Heart right ventricle (tissue), 16 donors: ENCODE data around the gene IFFO2. TPM values are rescaled to one million over a fixed set of nuclear protein-coding genes. Genes with fewer than 3 reads are reported as not detected.

Experiments used
- ATAC-seq, 8 donors: fragments of 200-7000 bp; cut with Tn5 transposase; one replicate each; pipeline ENCODE4 v1.9.1; 2020; ENCODE audit warnings: mild to moderate bottlenecking in 8 of 8, moderate library complexity in 8 of 8, moderate number of reproducible peaks in 1 of 8
- DNase-seq, 2 donors: peaks; one replicate each; pipeline ENCODE4 v3.0.0-alpha.2; 2020
- H3K27ac ChIP-seq, 10 donors: fragments of 200-600 bp; sonication (generic) in 2 of 10; one replicate each; pipeline versions ENCODE4 v1.5.0 to v1.8.0; 2020 to 2022; ENCODE audit warnings: mild to moderate bottlenecking in 3 of 10
- H3K27me3 ChIP-seq, 7 donors: fragments of 200-600 bp; one replicate each; pipeline ENCODE4 v1.8.0; 2021 to 2022; ENCODE audit warnings: mild to moderate bottlenecking in 2 of 7
- H3K36me3 ChIP-seq, 9 donors: fragments of 200-600 bp; sonication (generic) in 1 of 9; one replicate each; pipeline versions ENCODE4 v1.5.0 to v1.8.0; 2020 to 2022; ENCODE audit warnings: mild to moderate bottlenecking in 2 of 9
- H3K4me1 ChIP-seq, 9 donors: fragments of 200-600 bp; sonication (generic) in 1 of 9; one replicate each; pipeline versions ENCODE4 v1.5.0 to v1.8.0; 2020 to 2022; ENCODE audit warnings: mild to moderate bottlenecking in 4 of 9
- H3K4me3 ChIP-seq, 10 donors: fragments of 200-600 bp; sonication (generic) in 2 of 10; one replicate each; pipeline versions ENCODE4 v1.5.0 to v1.8.0; 2020 to 2022; ENCODE audit warnings: mild to moderate bottlenecking in 7 of 10, moderate library complexity in 2 of 10
- H3K9me3 ChIP-seq, 11 donors: fragments of 200-600 bp in 10 of 11; sonication (generic) in 2 of 11; one replicate each; pipeline versions ENCODE4 v1.5.0 to v1.8.0; 2013 to 2022; ENCODE audit warnings: mild to moderate bottlenecking in 2 of 11, control low read depth in 1 of 11, moderate library complexity in 1 of 11
- CTCF ChIP-seq, 9 donors: fragments of 200-600 bp; sonication (generic) in 2 of 9; IDR thresholded peaks; one replicate each; pipeline versions ENCODE4 v1.5.0 to v1.8.0; 2021 to 2022; ENCODE audit warnings: antibody characterized with exemption in 9 of 9, mild to moderate bottlenecking in 5 of 9, moderate library complexity in 1 of 9
- WGBS, 2 donors: extraction: QIAGEN DNeasy Blood & Tissue Kit; methylation state at CpG; one replicate each; pipeline ENCODE4 v1.1.7; 2013; ENCODE audit warnings: inconsistent platforms in 1 of 2; 5-methylcytosine and 5-hydroxymethylcytosine counted together
- intact Hi-C, 10 donors: fragments of 100-400 bp; cut with DNase I; formaldehyde crosslinking; loops; one replicate each; pipeline versions ENCODE4 v1.11.1 to v1.14.2; 2022
- polyA plus RNA-seq, 2 donors: library from polyadenylated mRNA; stranded (reverse); fragments of 200-250 nt; gene quantifications; one replicate each; pipeline ENCODE4 v1.2.3, GENCODE V29; 2013
- total RNA-seq, 10 donors: library from RNA; stranded (reverse); fragmentation: NEBNext Ultra II Directional in 3 of 10; extraction: Animal tissue kit (Norgen Biotek cat#: 25700) in 3 of 10; gene quantifications; one replicate each; pipeline versions ENCODE4 v1.2.1 to v1.2.4, GENCODE V29; 2021 to 2023
- donor health status: Arrhythmogenic right ventricular cardiomyopathy.
- donor health status: ischemic (EF 13 %, LVEDD 7.1; RV severe dilation, severe dysfunction).
- donor health status: healthy with polysubstance abuse.
- donor health status: DM: no; HTN: yes; CAD: no.
- donor health status: DM: no; HTN: no; CAD: no.
- donor health status: ischemic (EF 25% LVEDD 6.9; RV normal size, moderate dysfunction).
- donor health status: ischemic (EF 25% LVEDD 5.7; RV mildly dilated, moderate dysfunction).
- donor health status: healthy.
- donor health status: DM: yes; HTN: yes; CAD: no.
- donor health status: Ischemic cardiomyopathy.
- donor health status: ischemic (EF 35%, LVEDD 5.7; RV mildly dilated, moderate dysfunction).
- donor health status: nonischemic (EF 11% LVEDD 7.7; RV severe dilation, severe dysfunction).
- donor health status: DM: yes; HTN: yes; CAD: no.
- donor health status: PGD.
- donor health status: ischemic (EF 29% LVEDD 5.4; RV normal size, mild dysfunction).
- donor health status: nonischemic (EF 23%, LVEDD 6.1; RV moderate dilation, normal function).

The IFFO2 gene
- total and polyA plus RNA-seq, 12 donors = 2.2 to 8.2 (median 4.6) TPM

DNA sequence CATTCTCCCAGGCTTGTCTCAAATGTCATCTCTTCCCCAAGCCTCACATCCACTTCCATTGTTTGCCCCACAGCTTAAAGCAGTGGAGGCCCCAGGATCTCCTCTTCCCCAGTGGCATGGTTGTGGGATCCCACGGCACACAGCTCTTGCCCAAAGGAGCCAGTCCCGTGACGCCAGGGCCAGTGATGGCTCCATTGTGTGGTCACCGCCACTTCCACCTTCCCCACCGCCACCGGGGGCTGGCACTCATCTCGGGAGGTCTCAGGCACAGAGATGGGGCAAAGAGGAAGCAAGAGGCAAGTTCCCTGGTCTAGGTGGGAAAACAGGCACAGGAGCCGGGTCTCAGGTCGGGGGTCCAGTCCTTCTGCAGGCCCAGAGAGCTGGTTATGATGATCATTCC is 31.2 kb downstream of the IFFO2 start:
- Histone ChIP-seq H3K9me3 (no peaks in the 10 kb centered on the region), H3K27ac (peak overlapping the region in 7 of 10 donors; percentile 84 to 97 (median 93)), H3K27me3 (no peaks in the 10 kb centered on the region), H3K4me3 (no peak overlapping the region), H3K36me3 (peaks cover 0 to 9% (median 0%) of the 10 kb centered on the region in 9 donors), H3K4me1 (peaks cover 48 to 90% (median 67%) of the 10 kb centered on the region in 9 donors)
- no peak for DNase-seq
- intact Hi-C loops = no loop called here
- no peak for TF ChIP-seq CTCF (IDR thresholded peaks at IDR 0.05)
- 93 to 97% methylated on average over 9 of the region's 9 CpGs for WGBS, 2 donors
- ATAC-seq = no peak

DNA sequence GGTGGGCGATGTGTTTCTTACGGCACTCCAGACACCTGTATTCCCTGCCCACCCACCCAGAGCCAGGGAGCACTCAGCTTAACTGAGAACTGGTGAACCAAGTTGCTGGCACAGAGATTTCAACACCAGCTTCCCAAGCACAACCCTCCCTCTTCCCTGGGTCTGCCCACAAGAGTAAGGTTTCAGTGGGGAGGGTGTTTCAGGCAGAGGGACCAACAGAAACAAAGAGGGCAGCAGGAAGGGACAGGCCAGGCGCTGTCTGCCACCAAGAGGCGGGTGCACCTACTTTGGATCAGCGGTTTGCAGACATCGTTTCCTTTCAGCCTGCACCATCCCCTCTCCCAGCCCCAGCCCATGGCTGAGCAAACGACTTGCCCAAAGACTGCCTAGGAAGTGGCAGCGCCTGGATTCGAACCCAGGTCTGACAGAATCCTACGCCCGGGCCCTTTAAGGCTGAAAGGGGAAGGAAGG is 32.2 kb downstream of the IFFO2 start:
- H3K4me1 ChIP-seq = peaks cover 48 to 81% (median 67%) of the 10 kb centered on the region in 9 donors
- H3K9me3 ChIP-seq = no peaks in the 10 kb centered on the region
- no peak for DNase-seq
- 53 to 59% methylated on average over 11 of the region's 11 CpGs for WGBS, 2 donors
- peaks cover 0 to 17% (median 0%) of the 10 kb centered on the region in 9 donors for H3K36me3 ChIP-seq
- no peaks in the 10 kb centered on the region for H3K27me3 ChIP-seq
- H3K27ac ChIP-seq = peak overlapping the region; percentile 69 to 97 (median 89)
- intact Hi-C loops = loop anchor here in 3 of 10 donors (5.0 kb wide), 1 partner anchor 33 kb away; the partner anchor contains the start of gene IFFO2 (in 3 of the 3)
- no peak for ATAC-seq
- TF ChIP-seq CTCF (IDR thresholded peaks at IDR 0.05) = no peak
- H3K4me3 ChIP-seq = peak overlapping the region in 2 of 10 donors; percentile 7 to 20

- no peak for TF ChIP-seq CTCF (IDR thresholded peaks at IDR 0.05)
- no peaks in the 10 kb centered on the region for H3K27me3 ChIP-seq
- H3K9me3 ChIP-seq = no peaks in the 10 kb centered on the region
- ATAC-seq (peak in 7 of 8 donors; percentile 1 to 46 (median 17)), DNase-seq (peak in 1 of 2 donors; percentile 63)
- H3K4me3 ChIP-seq = peak overlapping the region in 2 of 10 donors; percentile 7 to 20
- intact Hi-C loops = loop anchor here in 5 of 10 donors (2.0 to 5.0 kb wide), 3 partner anchors 31 to 34 kb away; partner anchors contain the start of gene IFFO2 (in 4 of the 5)
- H3K36me3 ChIP-seq = peaks cover 0 to 22% (median 0%) of the 10 kb centered on the region in 9 donors
- WGBS, 2 donors = 30 to 49% methylated on average over 14 of the region's 14 CpGs
- H3K4me1 ChIP-seq = peaks cover 45 to 76% (median 66%) of the 10 kb centered on the region in 9 donors
- peak overlapping the region; percentile 69 to 97 (median 89) for H3K27ac ChIP-seq
Observed at GRCh38 chr1:18923756-18924211, 32.7 kb downstream of the IFFO2 start.

DNA sequence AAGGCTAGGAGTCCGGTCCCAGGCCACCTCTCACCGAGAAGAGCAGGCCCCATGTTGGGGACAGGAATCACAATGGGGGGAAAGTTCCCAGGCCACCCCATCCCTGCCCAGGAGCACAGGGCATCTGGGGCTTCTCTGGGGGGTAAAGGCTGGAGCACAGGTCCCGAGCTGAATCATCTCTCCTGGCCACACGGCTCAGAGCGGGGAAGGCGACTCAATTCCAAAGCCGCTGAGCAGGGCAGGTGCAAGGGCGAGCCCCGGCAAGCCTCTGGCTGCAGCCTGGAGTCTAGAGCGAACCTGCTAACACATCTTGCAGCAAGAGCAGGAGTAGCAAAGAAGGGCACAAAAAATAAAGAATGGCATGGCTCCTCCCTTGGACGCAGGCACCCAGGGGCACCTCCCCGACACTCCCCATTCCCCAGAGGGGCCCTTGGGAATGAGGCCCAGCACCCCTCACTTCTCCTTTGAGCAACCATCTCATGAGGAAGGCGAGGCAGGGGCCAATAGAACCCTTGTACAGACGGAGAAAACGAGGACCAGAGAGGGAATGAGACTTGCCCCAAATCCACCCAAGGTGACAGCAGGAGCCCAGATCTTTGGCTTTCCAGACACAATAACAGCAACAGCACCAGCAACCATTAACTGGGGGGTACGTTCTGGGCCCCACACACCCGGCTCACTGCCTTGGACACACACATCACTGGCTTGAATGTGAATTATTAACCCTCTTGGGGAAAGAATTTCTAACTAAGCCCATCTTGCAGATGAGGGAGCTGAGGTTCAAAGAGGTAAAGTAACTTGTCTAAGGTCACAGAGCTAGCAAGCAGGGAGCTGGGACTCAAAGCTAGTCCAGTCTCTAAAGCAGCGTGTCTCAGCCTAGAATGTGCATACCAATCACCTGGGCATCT is 33.4 kb downstream of the IFFO2 start:
- TF ChIP-seq CTCF (IDR thresholded peaks at IDR 0.05) = no peak
- Histone ChIP-seq H3K27ac (peak overlapping the region; percentile 68 to 97 (median 89)), H3K9me3 (no peaks in the 10 kb centered on the region), H3K4me3 (peak overlapping the region in 4 of 10 donors; percentile 16 to 26 (median 20)), H3K36me3 (peaks cover 0 to 29% (median 0%) of the 10 kb centered on the region in 9 donors), H3K27me3 (no peaks in the 10 kb centered on the region), H3K4me1 (peaks cover 44 to 70% (median 59%) of the 10 kb centered on the region in 9 donors)
- 61 to 69% methylated on average over 18 of the region's 18 CpGs for WGBS, 2 donors
- ATAC-seq (peak in 1 of 8 donors; percentile 2), DNase-seq (no peak)
- intact Hi-C loops = loop anchor here in 5 of 10 donors (2.0 to 5.0 kb wide), 3 partner anchors 32 to 34 kb away; partner anchors contain the start of gene IFFO2 (in 4 of the 5)
